NCI-H1694 (cell line): ENCODE measurements around the gene SETD5.

ENCODE experiments used
- DNase-seq: peaks from one replicate; lab custom pipeline; 2025; lab: John Stamatoyannopoulos, UW

SETD5 gene

DNA sequence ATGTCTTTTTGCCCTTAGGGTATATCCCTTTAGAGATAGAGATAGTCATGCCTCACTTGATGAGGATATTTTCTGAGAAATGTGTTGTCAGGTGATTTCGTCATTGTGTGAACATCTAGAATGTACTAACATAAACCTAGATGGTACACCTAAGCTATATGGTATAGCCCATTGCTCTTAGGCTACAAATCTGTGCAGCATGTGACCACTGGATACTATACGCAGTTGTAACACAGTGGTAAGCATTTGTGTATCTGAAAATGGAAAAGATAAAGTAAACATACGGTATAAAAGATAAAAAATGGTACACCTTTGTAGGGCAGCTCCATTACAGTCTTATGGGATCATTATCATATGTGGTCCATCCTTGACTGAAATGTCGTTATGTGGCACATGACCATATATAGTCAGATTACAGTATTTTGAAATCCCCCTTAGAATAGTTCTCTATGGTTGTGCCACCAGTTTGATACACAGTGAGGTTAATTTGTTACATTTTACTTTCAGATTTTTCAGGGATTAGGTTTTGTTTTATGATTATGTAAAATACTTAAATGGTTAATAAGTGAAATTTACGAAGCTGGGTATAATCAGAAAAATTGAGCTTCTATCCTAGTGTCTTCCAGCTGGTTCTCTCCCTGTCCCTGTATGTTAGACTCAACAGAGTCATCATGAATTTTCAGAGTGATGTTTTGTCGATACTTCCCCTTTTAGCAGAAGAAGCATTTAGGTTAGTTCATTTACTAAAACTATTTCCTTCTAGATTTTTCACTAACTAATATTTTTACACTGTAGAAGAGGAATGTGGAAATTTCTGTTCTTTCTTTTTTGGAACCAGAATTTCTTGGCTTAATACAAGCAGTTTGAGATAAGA lies 12.8 kb downstream of the SETD5 start:
- no peak for DNase-seq

DNA sequence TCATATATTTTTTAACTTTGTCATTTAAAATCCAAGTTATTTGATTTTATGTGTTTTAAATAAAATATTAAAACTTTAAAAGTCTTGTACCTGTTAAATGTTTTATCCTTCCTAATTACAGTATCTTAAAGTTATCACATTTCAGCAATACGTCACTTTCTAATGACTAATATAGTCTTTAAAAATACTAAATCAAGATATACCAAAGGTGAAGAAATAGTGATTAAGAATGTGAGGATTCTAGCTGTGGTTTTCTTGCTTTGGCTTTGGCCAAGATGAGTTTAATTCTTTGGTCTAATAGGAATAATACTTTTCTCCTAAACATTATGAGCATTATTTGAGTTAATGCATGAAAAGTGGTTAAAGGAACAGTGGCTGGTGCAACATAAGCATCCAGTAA lies 13.9 kb downstream of the SETD5 start:
- no peak for DNase-seq

- no peak for DNase-seq
Observed at GRCh38 chr3:9412293-9412692, 14.9 kb downstream of the SETD5 start.

DNA sequence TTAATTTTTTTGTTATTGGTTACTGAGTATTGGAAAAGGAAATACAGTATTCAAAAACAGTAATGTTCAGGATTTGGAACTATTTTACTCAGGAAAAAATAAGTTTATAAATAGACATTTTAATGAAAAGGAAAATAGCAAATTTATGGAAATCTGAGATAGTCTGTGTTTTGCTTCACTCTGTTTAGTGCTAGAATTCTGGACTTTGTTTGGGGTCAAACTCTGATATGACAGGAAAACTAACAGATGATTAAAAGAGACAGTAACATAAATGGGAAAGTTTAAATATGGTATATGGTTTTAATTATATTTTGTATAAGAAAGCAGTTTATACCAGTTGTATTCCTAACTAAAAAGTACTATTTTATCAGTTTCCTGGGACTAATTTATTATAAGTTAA lies 17.4 kb downstream of the SETD5 start:
- no peak for DNase-seq

DNA sequence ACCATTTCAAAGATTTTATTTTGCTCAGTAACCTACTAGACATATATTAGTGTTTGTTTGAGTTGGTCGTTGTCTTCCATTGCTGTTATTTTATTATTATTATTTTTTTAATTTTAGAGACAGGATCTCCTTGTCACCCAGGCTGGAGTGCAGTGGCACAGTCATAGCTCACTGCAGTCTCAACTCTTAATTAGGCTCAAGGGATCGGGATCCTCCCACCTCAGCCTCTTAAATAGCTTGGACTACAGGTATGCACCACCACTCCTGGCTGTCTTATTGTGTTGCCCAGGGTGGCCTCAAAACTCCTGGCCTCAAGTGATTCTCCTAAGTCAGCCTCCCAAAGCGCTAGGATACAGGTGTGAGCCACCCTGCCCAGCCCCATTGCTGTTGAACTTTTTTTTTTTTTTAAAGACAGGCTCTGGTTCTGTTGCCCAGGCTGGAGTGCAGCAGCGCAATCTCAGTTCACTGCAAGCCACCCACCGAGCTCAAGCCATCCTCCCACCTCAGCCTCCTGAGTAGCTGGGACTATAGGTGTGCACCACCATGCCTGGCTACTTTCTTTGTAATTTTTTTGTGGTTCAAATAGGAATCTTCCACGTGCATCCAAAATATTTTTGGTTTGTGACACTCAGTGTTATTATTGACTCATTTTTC lies 18.2 kb downstream of the SETD5 start:
- DNase-seq, result no peak

GRCh38 chr3:9416139-9416780 lies 18.8 kb downstream of the SETD5 start:
- no peak for DNase-seq

DNA sequence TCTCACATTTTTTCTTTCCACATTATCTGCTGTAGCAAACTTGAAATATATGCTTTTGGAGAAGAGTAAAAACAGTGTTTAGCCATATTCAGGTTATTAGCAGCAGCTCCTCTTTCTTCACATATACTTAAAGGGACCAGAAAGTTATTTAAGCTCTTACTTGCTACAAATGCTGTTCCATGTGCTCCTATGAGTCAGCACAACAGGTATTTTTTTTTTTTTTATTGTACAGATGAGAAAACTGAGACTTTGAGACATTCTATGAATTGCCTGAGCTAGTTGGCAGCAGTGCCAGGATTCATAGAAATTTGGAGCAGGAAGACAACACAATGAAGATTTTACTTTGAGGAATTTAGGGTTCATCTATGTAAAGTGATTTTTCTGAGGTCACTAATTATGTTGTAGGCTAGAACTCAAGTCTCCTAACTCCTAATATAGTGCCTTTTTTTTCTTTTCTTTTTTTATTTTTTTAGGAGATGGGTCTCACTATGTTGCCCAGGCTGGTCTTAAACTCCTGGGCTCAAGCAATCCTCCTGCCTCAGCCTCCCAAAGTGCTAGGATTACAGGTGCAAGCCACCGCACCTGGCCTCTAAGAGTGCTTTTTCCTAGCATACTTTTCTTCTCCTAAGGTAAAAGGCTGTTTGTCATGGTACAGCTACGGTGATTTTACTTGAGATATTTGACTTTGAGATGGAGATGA lies 23.6 kb downstream of the SETD5 start:
- DNase-seq, result no peak

- DNase-seq, result peak; percentile 56
Observed at GRCh38 chr3:9422712-9423424, 25.5 kb downstream of the SETD5 start.

DNA sequence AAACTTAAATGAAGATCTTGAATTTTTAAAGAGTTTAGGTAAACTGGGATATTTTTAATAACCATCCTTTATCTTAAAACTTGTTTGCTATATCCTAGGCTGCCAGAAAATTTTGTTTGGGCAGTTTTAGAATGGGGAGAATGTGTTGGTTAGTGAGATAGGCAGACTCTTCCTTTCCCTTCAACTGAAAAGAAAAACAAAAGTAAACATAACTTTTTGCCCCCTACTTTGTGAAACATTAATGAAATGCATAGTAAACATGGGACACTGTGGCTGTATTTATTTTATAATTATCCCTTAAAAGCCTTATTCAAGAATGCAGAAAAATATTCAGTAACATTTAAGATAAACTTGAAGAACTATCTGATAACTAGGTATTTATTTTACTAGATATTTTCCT lies 31.0 kb downstream of the SETD5 start:
- DNase-seq, result no peak

- no peak for DNase-seq
Observed at GRCh38 chr3:9430733-9431132, 33.3 kb downstream of the SETD5 start.

DNA sequence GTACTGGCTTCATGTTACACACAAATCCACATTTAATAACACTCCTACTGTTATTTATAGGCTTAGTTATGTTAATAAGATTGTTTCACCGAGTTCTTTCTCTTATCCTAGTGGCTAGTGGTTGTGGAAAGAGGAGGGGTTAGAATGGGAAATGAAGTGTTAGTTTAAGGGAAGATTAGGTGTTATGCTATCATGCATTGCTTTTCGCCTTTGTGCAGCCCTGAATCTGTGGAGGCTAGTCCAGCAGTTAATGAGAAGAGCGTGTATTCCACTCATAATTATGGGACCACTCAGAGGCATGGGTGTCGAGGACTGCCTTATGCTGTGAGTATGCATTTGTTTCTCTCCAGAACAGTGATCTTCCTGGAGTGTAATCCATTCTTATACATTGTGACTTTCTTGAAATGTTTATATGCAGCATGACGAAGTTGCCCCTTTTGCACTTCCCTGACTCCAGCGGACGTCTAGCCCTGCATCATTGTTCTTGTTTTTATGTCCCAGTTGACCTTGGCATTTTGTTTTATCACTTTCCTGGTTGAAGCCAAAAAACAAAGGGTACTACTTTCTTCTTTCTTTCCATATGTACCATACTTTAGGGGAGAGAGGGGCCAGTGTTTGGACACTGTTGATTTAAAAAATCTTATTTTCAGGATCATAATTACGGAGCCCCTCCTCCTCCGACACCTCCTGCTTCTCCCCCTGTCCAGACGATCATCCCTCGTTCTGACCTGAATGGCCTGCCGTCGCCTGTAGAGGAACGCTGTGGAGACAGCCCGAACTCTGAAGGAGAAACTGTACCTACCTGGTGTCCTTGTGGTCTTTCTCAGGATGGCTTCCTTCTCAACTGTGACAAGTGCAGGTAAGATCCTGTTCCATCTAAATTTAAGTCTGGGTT lies 36.5 kb downstream of the SETD5 start:
- no peak for DNase-seq

DNA sequence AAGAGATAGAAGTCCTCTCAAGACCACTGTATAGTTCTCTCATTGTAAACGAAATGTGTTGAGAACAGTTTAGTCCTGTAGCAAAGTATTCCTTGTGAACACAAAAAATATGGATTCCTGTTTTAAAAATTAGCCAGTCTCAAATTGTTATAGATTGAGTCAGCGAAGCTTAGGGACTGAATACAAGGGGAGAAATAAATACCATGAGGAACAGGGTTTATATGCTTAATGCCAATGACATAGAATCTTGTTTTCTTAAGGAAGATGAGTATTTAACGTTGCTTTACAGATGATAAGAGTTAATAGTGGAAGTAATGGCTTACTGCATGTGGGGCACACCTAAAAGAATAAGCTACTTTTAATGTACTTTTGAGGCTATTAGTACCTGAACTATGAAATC lies 37.9 kb downstream of the SETD5 start:
- DNase-seq, result no peak

- DNase-seq, result no peak
Observed at GRCh38 chr3:9439331-9439730, 41.9 kb downstream of the SETD5 start.

DNA sequence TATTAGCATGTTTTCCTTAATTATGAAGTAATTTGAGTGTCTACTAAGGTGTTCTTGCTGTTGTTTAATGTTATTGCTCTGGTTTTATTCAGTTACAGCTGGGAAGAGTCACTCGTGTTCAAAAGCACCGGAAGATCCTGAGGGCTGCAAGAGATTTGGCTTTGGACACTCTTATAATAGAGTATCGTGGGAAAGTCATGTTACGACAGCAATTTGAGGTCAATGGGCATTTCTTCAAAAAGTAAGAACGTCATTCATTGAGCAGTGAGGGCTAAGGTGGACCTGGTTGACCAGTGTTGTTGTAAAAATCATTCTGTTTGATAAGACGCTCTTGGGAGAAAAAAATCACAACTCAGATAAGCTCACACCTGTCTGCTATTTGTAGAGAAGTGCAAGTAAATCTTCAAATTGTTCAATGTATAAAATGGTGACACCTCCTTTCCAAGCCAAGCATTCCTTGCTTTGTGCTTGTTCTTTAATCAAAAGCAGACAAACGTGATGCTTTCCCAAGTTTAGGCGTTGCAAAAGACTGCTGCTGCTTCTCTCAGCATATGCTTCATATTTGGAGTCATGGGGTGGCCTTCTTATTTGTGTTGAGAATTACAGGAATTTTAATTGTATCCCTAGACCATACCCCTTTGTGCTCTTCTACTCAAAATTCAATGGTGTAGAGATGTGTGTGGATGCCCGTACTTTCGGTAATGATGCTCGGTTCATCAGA lies 44.2 kb downstream of the SETD5 start:
- DNase-seq, result no peak

DNA sequence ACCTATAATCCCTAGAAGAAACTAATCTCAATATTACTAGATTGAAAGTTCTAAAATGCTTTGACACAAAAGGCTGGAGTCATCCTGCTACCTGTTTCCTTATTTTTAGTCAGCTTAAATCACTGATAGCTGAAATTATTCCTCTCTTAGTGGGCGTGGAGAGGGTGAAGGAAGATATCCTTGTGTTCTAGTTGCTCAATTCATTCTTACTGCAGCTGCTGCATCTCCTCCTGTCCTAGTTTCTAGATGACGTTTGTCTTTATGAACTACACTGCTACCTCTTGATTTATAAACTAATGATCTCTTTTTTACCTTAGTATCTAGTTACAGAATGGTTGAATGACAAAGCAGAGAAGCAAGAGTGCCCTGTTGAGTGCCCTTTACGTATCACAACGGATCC lies 50.7 kb downstream of the SETD5 start:
- no peak for DNase-seq

GRCh38 chr3:9448643-9449042 lies 51.2 kb downstream of the SETD5 start:
- no peak for DNase-seq

- DNase-seq, result no peak
Observed at GRCh38 chr3:9450126-9450525, 52.7 kb downstream of the SETD5 start.

GRCh38 chr3:9450991-9451390 lies 53.6 kb downstream of the SETD5 start:
- no peak for DNase-seq

DNA sequence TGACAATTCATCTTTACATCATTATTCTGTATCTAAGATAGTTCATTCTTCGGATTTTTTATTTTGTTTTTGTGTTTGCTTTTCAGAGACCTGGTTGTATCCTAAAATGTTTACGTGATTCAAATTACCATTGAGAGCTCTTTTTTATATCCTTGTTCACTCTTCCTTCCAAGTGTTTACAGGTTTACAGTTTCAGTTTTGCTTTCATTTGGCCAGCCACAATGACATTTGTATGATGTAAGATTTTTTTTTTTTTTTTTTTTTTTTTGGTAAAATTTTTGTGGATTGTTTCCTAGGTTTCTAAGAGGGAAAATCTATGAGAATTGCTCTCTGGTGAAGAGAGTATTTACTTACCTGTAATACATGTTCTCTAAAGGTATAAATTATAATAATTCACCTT lies 55.0 kb downstream of the SETD5 start:
- DNase-seq, result no peak

DNA sequence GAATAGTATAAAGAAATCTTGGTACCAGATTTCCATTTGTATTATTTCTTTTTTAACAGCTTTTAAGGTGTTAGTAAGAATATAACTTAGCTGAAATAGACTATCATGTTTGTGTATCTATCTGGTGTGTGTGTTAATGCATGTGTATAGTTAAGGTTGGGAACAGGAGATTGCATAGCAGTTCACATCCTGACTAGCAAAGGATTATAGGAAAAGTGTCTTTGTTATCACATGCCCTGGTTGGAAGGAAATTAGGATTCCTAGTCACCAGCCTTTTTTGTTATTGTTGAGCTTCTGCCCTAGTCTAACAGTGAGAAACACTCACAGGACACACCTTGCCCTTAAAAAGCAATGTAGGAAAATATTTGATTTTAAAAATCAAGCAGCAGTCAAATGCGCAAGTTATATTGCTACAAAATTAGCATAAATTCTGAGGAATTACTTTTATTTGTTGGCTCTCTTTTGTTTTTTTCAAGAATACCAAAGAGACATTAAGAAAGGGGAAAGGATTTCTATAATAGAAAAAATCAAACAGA lies 58.2 kb downstream of the SETD5 start:
- DNase-seq, result no peak
